HG03103 (cell line): ENCODE results near the gene KRTCAP3.
"Not testable (repeated sequence)": the region's sequence is repeated elsewhere in the genome, so short reads cannot be mapped to it uniquely, and the experiment has no call there.

Source experiments
- ATAC-seq: cut with Tn5 transposase; IDR thresholded peaks from one replicate; pipeline ENCODE4 v1.9.1; 2021; ENCODE audit warnings: low read depth; ENCODE audit not compliant: unreplicated experiment

Gene KRTCAP3, protein sequence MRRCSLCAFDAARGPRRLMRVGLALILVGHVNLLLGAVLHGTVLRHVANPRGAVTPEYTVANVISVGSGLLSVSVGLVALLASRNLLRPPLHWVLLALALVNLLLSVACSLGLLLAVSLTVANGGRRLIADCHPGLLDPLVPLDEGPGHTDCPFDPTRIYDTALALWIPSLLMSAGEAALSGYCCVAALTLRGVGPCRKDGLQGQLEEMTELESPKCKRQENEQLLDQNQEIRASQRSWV

DNA sequence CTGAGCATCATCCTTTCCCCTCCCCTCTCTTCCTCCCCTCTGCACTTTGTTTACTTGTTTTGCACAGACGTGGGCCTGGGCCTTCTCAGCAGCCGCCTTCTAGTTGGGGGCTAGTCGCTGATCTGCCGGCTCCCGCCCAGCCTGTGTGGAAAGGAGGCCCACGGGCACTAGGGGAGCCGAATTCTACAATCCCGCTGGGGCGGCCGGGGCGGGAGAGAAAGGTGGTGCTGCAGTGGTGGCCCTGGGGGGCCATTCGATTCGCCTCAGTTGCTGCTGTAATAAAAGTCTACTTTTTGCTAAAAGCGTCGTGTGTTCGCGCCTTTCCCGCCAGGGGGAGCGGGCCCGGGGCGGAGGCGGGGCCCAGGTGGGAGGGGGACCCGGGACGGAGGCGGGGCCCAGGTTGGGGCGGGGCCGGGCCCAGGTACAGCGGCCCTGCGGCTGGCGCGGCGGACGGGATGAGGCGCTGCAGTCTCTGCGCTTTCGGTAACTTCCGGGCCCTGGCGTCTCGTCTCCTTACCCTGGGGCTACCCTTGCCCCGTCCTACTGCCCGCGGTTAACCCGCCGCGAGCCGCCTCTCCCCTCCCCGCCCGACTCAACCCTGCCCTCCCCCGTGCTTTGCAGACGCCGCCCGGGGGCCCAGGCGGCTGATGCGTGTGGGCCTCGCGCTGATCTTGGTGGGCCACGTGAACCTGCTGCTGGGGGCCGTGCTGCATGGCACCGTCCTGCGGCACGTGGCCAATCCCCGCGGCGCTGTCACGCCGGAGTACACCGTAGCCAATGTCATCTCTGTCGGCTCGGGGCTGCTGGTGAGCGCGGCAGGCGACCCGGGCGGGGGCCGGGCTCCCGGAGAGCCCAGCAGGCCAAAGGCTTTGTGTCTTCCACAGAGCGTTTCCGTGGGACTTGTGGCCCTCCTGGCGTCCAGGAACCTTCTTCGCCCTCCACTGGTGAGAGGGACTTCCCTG, at the start of gene KRTCAP3:
Gene KRTCAP3, plus strand, starts transcription at position 424 of the 962 bp plus-strand sequence. Its CDS starts 32 bp downstream, at position 456.
- peak; percentile 51 for ATAC-seq

DNA sequence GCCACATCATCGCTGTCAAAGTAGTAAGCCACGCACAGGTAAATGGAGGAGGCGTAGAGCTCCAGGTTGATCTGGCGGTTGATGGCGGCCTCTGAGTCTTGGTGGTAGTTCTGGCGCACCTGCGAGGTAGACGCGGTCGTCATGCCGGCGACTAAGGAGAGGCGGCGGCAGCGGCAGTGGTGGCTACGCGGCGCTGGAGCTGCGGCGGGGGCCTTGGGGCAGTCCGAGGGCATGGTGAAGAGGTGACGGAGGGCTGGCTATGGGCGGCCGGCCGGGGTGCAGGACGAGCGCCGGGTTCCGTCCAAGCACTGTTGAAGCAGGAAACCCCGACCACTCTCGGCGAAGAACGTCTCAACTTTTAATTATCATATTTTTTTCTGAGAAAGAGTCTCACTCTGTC, 49.0 kb upstream of the KRTCAP3 start:
- no peak for ATAC-seq

DNA sequence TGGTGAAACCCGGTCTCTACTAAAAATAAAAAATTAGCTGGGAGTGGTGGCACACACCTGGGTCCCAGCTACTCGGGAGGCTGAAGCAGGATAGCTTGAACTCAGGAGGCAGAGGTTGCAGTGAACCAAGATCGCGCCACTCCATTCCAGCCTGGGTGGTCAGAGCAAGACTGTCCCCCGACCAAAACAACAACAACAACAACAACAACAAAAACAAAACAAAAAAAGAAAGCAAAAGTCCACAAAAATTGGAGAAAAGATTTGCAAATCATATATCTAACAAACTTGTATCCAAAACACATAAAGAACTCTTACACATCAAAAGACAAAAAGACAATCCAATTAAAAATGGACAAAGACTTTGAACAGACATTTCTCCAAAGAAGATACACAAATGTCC, 43.2 kb upstream of the KRTCAP3 start:
- ATAC-seq: no peak

DNA sequence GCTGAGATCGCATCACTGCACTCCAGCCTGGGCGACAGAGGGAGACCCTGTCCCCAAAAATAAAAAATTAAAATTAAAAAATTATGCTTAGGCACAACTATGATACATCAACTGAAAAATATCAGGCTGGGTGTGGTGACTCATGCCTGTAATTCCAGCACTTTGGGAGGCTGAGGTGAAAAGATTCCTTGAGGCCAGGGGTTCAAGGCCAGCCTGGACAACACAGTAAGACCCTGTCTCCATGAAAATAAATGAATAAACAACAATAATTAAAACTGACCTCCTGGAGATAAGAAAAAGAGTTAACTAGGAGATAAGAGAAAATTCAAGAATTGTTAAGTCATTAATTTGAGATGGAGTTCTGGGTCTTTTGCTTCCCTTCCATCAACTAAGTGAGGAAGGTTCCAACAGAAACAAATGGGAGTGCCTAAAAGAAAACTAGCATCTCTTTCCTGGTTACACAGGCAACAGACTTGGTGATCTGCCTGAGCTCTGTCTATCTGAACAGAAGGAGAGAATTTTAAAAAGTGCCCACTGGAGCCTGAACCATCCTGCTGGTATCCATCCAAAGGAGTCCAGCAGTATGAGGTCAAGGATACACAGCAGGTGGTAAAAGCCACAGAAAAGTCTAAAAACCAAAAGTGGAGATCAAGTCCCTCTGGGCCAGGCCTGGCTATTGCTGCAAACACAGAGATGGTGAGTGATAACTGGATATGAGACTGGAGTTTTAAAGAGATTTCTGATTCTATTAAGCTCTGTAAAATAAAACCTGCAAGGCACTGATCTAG, 41.6 kb upstream of the KRTCAP3 start:
- ATAC-seq: no peak

DNA sequence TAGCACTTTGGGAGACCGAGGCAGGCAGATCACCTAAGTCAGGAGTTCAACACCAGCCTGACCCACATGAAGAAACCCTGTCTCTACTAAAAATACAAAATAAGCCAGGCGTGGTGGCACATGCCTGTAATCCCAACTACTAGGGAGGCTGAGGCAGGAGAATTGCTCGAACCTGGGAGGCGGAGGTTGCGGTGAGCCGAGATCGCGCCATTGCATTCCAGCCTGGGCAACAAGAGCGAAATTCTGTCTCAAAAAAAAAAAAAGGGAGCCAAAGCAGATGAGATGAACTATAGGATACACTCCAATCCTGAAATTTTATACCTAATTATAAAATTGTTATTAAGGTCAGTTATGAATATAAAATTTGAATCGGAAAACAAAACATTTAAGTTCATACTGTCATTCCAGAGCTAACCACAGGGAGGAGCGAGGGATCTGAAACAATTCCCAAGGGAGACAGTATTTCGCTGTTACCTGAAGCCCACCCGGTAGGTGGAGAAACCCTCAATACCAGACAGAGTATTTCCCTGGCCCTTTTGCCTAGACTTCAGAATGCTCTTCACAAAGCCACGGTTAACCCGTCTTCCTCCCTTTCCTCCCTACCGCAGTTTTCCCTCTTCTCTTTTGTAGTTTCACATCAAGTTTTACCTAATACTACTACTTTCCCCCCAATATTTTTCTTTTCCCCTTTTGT, 34.2 kb upstream of the KRTCAP3 start:
- ATAC-seq: no peak

DNA sequence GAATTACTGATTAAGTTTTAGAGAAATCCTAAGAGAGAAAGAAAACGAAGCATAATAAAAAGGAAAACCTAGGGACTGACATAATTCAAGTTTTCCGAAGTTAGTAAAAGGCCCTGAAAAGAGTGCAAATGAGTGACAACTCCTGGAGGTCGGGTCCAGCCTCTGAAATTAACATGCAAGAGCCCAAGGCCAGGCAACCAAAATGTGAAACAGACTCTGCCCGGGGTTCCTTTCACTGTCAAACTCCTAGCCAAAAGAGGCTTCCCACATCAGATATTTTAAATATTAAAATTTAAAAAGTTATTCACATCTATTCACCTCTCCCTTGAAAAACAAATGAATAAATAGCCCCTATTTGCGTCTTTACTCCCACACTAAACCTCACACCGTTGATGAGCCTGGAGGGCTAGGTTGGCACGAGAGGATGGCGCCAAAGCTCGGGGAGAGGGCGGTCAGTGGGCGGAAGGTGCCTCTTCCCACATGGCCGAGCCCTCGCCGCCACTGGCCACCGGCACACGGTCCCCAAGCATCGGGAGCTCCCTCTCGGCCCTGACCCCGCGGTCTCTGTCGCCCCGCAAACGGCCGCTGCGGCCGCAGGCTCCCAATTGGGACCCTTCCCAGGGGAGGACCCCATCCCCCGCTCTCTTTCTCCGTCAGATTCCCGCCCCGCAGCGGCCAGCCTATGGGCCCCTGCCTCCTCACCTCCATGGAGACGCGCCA, 33.4 kb upstream of the KRTCAP3 start:
- ATAC-seq: peak; percentile 14

DNA sequence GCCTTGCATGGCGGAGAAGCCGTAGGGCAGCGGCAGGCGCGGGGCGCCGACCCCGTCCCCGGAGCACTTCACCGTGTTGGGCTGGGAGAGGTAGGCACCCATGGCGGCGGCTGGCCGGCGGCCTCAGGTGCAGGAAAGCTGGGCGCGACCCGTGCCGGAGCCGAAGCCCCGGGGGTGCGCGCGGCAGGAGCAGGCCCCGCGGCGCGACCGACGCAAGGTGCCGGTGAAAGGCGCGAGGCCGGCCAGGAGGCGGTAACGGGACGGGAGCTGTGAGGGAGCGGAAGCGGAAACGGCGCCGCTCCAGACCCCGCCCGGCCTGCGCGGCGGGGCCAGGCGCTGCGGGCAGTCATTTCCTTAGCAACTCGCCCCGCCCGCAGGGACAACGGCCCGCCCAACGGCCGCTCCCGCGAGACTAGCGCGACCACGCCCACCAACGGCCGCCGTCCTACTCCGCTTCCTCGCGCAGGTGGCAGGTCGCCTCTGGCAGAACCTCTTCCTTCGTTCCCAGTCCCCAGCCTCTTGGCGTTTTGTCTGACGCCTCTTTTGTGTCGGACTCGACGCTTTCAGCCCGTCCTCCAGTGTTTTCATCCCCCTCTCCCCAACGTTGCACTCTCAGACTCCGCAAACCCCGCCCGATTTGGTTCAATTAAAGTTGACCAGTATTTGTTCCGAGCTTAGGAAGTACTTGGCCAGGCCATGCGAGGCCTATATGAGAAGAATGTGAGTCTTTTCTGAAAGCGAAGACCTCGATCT, 32.7 kb upstream of the KRTCAP3 start, which contains the start of gene PPM1G:
Gene PPM1G, minus strand, starts transcription at position 271 of the 753 bp plus-strand sequence. Its CDS starts 169 bp downstream, at position 102.
- ATAC-seq: peak; percentile 87

DNA sequence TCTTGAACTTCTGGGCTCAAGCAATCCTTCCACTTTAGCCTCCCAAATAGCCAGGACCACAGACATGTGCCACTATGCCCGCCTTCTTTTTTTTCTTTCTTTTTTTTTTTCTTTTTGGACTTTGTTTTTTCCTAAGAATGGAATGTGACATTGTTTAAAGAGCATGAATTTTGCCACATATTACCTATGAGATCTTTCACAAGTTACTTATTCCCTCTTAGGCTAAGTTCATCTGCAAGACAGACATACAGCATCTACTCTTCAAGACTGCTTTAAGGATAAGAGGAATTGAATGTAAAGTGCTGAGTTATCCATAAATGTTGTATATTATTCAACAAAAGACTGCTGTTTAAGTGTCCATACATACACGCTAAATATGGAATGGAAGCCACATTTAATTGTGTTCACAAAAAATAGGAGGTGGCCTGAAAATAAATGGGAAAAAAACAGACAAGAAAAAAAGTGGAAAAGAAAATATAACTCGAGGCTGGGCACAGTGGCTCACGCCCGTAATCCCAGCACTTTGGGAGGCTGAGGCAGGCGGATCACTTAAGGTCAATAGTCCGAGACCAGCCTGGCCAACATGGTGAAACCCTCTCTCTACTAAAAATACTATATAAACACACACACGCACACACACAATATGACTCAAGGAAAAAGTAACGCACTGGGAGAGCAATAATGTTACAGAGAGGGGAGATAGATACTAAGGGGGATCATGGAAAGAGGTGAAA, 29.6 kb upstream of the KRTCAP3 start:
- ATAC-seq: no peak

DNA sequence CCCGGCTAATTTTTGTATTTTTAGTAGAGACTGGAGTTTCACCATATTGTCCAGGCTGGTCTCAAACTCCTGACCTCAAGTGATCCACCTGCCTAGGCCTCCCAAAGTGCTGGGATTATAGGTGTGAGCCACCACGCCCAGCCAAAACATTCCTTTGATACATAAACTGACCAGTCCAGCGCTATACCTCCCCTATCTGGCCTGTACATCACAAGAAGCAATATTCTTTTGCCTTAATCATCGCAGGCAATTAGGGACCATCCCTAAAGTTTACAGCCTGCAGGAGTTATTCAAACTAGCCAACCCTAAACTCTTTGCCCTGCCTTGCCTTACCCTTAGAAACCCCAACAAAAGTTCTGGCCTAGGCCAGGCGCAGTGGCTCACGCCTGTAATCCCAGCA, 26.0 kb upstream of the KRTCAP3 start:
- no peak for ATAC-seq

DNA sequence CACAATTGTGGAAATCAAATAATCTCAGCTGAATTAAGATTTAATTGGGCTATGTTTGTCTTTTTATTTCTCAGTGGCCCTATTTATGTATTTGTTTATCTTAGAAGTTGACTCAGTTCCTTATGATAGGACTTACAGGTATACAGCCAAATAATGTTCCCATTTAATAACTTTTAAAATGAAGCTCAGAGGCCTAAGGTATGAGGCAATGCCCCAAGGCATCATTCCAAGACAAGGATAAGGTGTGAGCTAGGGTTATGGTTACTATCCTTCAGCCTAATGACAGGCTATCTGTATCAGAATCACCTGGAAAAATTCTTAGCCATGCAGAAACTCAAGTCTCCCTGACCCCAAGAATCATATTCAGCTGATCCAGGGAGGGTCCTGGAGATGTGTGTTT, 21.2 kb upstream of the KRTCAP3 start:
- no peak for ATAC-seq

DNA sequence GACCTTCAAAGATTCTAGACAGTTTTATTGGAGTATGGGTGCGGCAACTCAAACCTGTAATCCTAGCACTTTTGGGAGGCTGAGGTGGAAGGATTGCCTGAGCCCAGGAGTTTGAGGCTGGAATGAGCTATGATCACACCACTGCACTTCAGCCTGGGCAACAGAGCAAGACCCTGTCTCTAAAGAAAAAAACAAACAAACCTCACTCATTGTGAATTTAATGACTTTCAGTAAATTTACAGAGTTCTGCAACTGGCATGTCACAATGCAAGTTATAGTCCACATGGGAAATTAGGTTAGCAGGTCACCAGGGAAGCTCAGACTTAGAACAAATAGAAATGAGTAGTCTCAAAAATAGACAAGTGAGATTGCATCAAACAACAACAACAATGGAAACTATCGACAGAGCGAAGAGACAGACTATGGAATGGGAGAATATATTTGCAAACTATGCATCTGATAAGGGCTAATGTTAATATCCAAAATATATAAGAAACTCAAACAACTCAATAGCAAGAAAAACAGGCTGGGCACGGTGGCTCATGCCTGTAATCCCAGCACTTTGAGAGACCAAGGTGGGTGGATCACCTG, 20.4 kb upstream of the KRTCAP3 start:
- ATAC-seq: no peak

DNA sequence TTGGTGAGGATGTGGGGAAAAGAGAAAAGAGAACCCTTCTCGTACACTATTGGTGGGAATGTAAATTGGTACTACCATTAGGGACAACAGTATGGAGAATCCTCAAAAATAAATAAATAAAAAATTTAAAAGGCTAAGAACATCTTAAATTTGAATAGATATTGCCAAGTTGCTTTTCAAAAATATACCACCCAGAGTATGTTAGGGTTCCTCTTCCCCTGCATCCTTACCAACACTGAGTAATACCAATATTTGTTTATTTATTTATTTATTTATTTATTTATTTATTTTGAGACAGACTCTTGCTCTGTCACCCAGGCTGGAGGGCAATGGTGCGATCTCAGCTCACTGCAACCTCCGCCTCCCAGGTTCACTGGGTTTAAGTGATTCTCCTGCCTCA, 19.2 kb upstream of the KRTCAP3 start:
- ATAC-seq: no peak

DNA sequence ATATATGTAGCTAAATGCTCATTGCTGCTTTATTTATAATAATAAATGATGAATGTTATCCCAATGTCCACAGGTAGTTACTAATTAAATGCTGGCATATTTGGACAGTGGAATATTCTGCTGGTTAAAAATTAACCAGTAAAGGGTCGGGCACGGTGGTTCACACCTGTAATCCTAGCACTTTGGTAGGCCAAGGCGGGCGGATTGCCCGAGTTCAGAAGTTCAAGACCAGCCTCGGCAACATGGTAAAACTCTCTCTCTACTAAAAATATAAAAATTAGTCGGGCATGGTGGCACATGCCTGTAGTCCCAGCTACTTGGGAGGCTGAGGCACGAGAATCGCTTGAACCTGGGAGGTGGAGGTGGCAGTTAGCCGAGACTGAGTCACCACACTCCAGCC, 17.1 kb upstream of the KRTCAP3 start:
- ATAC-seq: not testable (repeated sequence)

DNA sequence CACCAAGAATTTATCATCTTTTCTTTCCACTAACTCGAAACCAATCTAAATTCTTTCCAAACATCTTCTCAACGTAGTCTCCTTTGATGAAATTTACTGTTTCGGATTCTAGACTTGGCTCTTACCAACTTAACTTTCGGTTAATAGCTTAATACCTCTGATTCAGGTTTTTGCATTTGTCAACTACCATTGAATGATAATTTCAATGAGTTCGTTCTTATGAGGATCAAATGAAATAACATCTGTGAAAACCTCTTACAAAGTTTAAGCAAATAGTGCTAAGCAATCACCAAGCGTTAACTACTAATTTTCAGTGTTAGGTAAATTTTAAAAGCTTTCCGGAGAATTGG, 14.3 kb upstream of the KRTCAP3 start:
- ATAC-seq: no peak

DNA sequence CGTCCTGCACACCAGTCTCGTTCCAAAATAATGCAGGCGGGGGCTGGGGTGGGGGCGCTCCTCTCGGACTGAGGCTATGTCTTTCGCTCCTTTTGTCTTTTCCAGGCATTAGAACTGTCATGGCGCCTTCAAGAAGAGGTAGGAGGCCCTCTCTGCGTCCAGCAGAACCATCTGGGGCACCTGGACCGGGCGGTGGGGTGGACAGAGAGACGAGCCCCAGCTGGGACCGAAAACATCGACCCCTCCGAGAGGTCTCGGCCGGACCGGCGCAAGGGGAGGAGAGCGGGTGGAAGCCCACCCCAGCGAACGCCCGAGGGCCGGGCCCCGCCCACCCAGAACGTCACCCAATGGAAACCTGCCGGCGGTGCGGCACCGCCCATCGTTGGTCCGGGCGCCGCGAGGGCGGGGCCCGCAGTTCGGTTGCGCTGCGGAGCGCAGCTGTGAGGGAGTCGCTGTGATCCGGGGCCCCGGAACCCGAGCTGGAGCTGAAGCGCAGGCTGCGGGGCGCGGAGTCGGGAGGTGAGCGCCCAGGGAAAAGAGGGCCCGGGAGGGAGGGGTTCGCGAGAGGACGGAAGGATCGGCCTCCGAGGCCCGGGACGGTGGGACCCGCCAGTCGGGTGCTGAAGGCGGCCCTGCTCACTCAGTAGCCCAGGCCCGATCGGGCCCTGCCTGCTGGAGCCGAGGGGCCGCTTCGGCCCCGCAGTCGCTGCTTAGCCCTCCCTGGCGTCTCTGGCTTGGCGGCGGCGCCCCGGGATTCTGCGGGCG, 13.8 kb upstream of the KRTCAP3 start, which contains the start of gene NRBP1:
Gene NRBP1, plus strand, starts transcription at position 419 of the 765 bp plus-strand sequence. CDS start 4,643 bp downstream, outside the sequence.
- peak; percentile 80 for ATAC-seq

DNA sequence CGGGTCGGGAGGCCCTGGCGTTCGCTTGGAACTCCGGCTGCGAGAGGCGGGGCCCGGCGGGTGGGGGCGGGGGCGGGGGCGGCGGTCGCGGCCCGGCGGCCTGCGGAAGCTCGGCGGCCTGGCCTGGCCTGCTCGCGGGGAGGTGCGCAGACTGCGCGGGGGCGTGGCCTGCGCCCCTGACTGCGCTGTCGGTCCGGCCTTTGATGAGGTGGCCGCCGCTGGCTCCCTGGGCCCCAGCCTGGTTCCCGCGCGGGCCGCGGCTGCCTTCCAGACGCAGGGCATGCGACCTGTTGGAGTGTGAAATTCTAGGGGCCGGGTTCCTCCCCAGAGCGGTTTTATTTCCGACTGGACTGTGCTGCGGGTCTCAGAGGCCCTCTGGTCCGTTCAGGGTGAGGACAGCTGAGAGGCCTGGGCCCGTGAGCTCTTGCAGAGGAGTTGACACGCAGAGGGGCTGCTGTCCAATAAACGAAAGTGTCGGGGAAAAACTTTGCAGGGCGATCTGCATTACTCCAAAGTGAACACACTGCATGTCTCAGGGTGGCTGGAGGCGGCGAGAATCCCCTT, 13.1 kb upstream of the KRTCAP3 start:
- ATAC-seq: peak; percentile 57

DNA sequence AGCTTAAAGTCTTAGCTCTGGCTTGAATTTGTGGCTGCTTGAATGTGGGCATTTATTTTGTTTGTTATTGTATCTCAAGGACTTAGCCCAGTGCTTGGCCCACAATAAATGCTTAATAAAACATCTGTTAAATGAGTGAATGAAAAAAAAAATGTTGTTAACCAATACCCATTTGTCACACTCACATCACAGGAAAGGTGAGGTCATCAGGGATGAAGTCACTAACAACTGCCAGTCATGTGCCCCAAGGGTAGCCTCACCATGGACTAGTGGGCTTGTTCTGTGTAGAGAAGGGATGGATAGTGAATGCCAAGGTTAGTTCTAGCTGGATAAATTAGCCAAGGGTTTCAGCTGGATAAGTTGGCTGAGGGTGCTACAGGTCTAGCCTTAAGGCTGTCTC, 10.8 kb upstream of the KRTCAP3 start:
- ATAC-seq: no peak
